D721Med (cell line): ENCODE data around the gene MYADM.

Experiments
- DNase-seq: peaks from one replicate; pipeline ENCODE4 v3.0.0; 2011; ENCODE audit warnings: low spot score; ENCODE audit not compliant: insufficient read length
- FAIRE-seq: peaks from 2 replicates; lab custom pipeline; 2011; peaks lifted over from hg19 to GRCh38; lab: Jason Lieb, UNC
- CTCF ChIP-seq: IDR thresholded peaks from 2 replicates; pipeline ENCODE4 v1.5.1; 2012; ENCODE audit warnings: mild to moderate bottlenecking, control low read depth; ENCODE audit not compliant: insufficient read depth; ENCODE audit errors: missing control alignments

The MYADM gene

DNA sequence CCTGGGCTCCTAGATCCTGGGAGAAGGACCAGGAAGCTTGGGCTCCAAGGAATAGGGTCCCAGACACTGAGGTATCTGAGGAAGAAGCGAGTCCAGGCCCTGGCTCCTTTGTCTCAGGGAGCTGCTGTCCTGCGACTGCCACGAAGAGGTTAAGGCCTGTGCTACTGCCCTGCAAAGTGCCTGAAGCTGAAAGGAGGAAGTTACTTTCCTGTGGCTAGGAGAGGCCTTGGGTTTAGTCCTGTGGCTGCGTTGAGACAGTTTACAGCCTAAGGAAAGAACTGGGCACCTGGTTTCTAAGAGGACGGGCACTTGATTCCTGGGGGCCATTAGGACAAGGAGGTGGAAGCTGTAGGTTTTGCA is 2.8 kb downstream of the MYADM start:
- DNase-seq (no peak), FAIRE-seq (no peak)
- TF ChIP-seq CTCF, result no peak

DNA sequence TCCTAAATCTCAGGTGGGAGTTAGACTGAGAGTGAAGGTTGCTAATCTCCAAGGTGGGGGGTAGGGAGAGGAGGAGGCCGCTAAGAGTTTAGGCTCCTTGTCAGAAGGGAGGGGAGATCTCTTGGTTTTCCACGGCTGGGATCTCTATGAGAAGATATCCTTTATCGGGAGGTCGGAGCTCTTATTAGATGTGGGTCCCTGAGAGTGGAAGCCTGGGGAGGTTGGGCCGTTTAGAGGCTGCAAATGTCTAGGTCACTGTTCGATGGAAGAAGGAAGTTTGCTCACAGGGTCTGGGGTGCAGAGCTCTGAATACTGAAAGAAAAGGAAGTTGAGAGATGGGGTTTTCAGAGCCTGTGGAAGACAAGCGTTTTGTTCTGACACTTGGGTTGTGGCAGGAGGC is 3.8 kb downstream of the MYADM start:
- DNase-seq (no peak), FAIRE-seq (no peak)
- TF ChIP-seq CTCF, result no peak

- FAIRE-seq (no peak), DNase-seq (no peak)
- no peak for TF ChIP-seq CTCF
Measured at GRCh38 chr19:53872762-53873161, 5.1 kb downstream of the MYADM start.

- DNase-seq (no peak), FAIRE-seq (no peak)
- no peak for TF ChIP-seq CTCF
Measured at GRCh38 chr19:53873773-53874605, 6.3 kb downstream of the MYADM start.

DNA sequence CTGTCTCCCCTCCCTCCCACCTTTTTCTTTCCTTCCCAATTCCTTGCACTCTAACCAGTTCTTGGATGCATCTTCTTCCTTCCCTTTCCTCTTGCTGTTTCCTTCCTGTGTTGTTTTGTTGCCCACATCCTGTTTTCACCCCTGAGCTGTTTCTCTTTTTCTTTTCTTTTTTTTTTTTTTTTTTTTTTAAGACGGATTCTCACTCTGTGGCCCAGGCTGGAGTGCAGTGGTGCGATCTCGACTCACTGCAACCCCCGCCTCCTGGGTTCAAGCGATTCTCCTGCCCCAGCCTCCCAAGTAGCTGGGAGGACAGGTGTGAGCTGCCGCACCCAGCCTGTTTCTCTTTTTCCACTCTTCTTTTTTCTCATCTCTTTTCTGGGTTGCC is 6.9 kb downstream of the MYADM start:
- FAIRE-seq (no peak), DNase-seq (no peak)
- TF ChIP-seq CTCF, result no peak

- FAIRE-seq, result no peak
- DNase-seq, result no peak
Measured at GRCh38 chr19:53875602-53876325, 8.1 kb downstream of the MYADM start.

More at GRCh38 chr19:53875602-53876325, 8.1 kb downstream of the MYADM start:
- TF ChIP-seq CTCF, result no peak
